IMR-90 (cell line): ENCODE data around the gene EHMT1. TPM values are rescaled to one million over a fixed set of nuclear protein-coding genes. Genes with fewer than 3 reads are reported as not detected.

Source experiments
- ATAC-seq: fragments of 200-7000 bp; cut with Tn5 transposase; 2 replicates; pipeline ENCODE4 v1.9.1; 2020; ENCODE audit warnings: low read depth, mild to moderate bottlenecking, moderate library complexity
- BruUV-seq: library from RNA; stranded (reverse); fragments of 400-500 nt; replicated peaks from 2 replicates; lab custom pipeline; 2021; lab: Mats Ljungman, UMichigan
- CTCF ChIA-PET: fragments of 300-600 bp; formaldehyde crosslinking; extraction: SDS; loops from one replicate; lab custom pipeline; 2021; ENCODE audit warnings: antibody characterized with exemption; lab: Yijun Ruan, JAX
- POLR2A ChIA-PET: fragments of 300-600 bp; sonication (Branson Sonifier 250); formaldehyde crosslinking; loops from one replicate; lab custom pipeline; 2022; ENCODE audit warnings: antibody characterized with exemption; ENCODE audit not compliant: unreplicated experiment; lab: Charles Lee
- DNase-seq: peaks from one replicate; pipeline ENCODE4 v3.0.0; 2013
- H2AFZ ChIP-seq: replicated peaks from 2 replicates; pipeline ENCODE3; 2013; ENCODE audit warnings: low read length, mild to moderate bottlenecking; ENCODE audit not compliant: poor library complexity
- H2AK5ac ChIP-seq: 2 replicates; pipeline ENCODE4 v1.6.1; 2013; ENCODE audit warnings: low read depth, low read length, inconsistent platforms
- H2AK9ac ChIP-seq: replicated peaks from 2 replicates; pipeline ENCODE3; 2013; ENCODE audit warnings: mild to moderate bottlenecking, low read depth, low read length, moderate library complexity; ENCODE audit not compliant: poor library complexity
- H2BK120ac ChIP-seq: 2 replicates; pipeline ENCODE4 v1.6.1; 2013; ENCODE audit warnings: low read depth, low read length, inconsistent platforms
- H2BK15ac ChIP-seq: 3 replicates; pipeline ENCODE4 v1.6.1; 2013; ENCODE audit warnings: low read depth, low read length, inconsistent platforms
- H2BK20ac ChIP-seq: 2 replicates; pipeline ENCODE4 v1.6.1; 2013; ENCODE audit warnings: low read depth, mild to moderate bottlenecking, inconsistent platforms, low read length, moderate library complexity
- H2BK5ac ChIP-seq: 2 replicates; pipeline ENCODE4 v1.6.1; 2013; ENCODE audit warnings: mild to moderate bottlenecking, low read depth, low read length, inconsistent platforms; ENCODE audit not compliant: poor library complexity, severe bottlenecking
- H3K14ac ChIP-seq: replicated peaks from 2 replicates; pipeline ENCODE4 v1.6.1; 2013; ENCODE audit warnings: low read depth, low read length, inconsistent platforms
- H3K18ac ChIP-seq: 2 replicates; pipeline ENCODE4 v1.6.1; 2013; ENCODE audit warnings: low read depth, low read length, control low read depth
- H3K23ac ChIP-seq: 2 replicates; pipeline ENCODE4 v1.6.1; 2013; ENCODE audit warnings: low read depth, low read length, inconsistent platforms
- H3K27ac ChIP-seq: 2 replicates; pipeline ENCODE4 v1.5.1; 2013; ENCODE audit warnings: mild to moderate bottlenecking, control low read depth, low read length; ENCODE audit not compliant: insufficient read depth
- H3K27me3 ChIP-seq: 2 replicates; pipeline ENCODE4 v1.6.1; 2013; ENCODE audit warnings: low read length; ENCODE audit not compliant: control insufficient read depth, insufficient read depth
- H3K36me3 ChIP-seq: 2 replicates; pipeline ENCODE4 v1.6.1; 2013; ENCODE audit warnings: low read length, mixed read lengths; ENCODE audit not compliant: control insufficient read depth, insufficient read depth
- H3K4ac ChIP-seq: 2 replicates; pipeline ENCODE4 v1.6.1; 2013; ENCODE audit warnings: low read depth, low read length, inconsistent platforms
- H3K4me1 ChIP-seq: 2 replicates; pipeline ENCODE4 v1.6.1; 2013; ENCODE audit warnings: low read length, mixed read lengths; ENCODE audit not compliant: control insufficient read depth, insufficient read depth
- H3K4me2 ChIP-seq: 2 replicates; pipeline ENCODE4 v1.6.1; 2013; ENCODE audit warnings: low read depth, mild to moderate bottlenecking, control low read depth, low read length, moderate library complexity
- H3K4me3 ChIP-seq: 2 replicates; pipeline ENCODE4 v1.5.1; 2013; ENCODE audit warnings: low read depth, mild to moderate bottlenecking, control low read depth, low read length, moderate library complexity; ENCODE audit not compliant: insufficient read depth
- H3K56ac ChIP-seq: 2 replicates; pipeline ENCODE4 v1.6.1; 2013; ENCODE audit warnings: low read length, inconsistent platforms; ENCODE audit not compliant: insufficient read depth; ENCODE audit errors: extremely low read depth
- H3K79me1 ChIP-seq, 2 experiments: 2 replicates each; pipeline ENCODE4 v1.6.1; 2013; ENCODE audit warnings: low read length in 2 of 2, inconsistent platforms in 1 of 2, low read depth in 1 of 2
- H3K9ac ChIP-seq: 2 replicates; pipeline ENCODE4 v1.6.1; 2013; ENCODE audit warnings: low read depth, low read length, control low read depth
- H3K9me1 ChIP-seq: 2 replicates; pipeline ENCODE4 v1.6.1; 2013; ENCODE audit warnings: low read length, inconsistent platforms; ENCODE audit not compliant: insufficient read depth
- H3K9me3 ChIP-seq: 2 replicates; pipeline ENCODE4 v1.6.1; 2013; ENCODE audit warnings: low read length; ENCODE audit not compliant: control insufficient read depth, insufficient read depth
- H4K20me1 ChIP-seq: 2 replicates; pipeline ENCODE4 v1.6.1; 2013; ENCODE audit warnings: low read length, inconsistent platforms; ENCODE audit not compliant: insufficient read depth
- H4K5ac ChIP-seq: 2 replicates; pipeline ENCODE4 v1.6.1; 2013; ENCODE audit warnings: mild to moderate bottlenecking, low read depth, low read length, control low read depth
- H4K8ac ChIP-seq, 2 experiments: 2 replicates each; pipeline ENCODE4 v1.6.1; 2013; ENCODE audit warnings: low read depth in 2 of 2, low read length in 2 of 2, control low read depth in 1 of 2, inconsistent platforms in 1 of 2
- H4K91ac ChIP-seq: 2 replicates; pipeline ENCODE4 v1.6.1; 2013; ENCODE audit warnings: low read depth, low read length, inconsistent platforms; ENCODE audit not compliant: insufficient read depth
- BHLHE40 ChIP-seq: fragments of 150-350 bp; IDR thresholded peaks from 2 replicates; pipeline ENCODE4 v1.6.1; 2016; ENCODE audit warnings: mild to moderate bottlenecking, low read depth, low read length
- CEBPB ChIP-seq: IDR thresholded peaks from 2 replicates; pipeline ENCODE4 v1.6.1; 2012; ENCODE audit warnings: low read depth, low read length, improper control_type of control experiment
- CHD1 ChIP-seq: IDR thresholded peaks from 2 replicates; pipeline ENCODE4 v1.6.1; 2012; ENCODE audit warnings: low read depth, low read length, improper control_type of control experiment
- CTCF ChIP-seq: conservative IDR thresholded peaks from 2 replicates; pipeline ENCODE4 v1.5.1; 2012; ENCODE audit warnings: mild to moderate bottlenecking, low read depth, low read length, improper control_type of control experiment
- ELK1 ChIP-seq: fragments of 150-350 bp; IDR thresholded peaks from 2 replicates; pipeline ENCODE4 v1.6.1; 2016; ENCODE audit warnings: low read depth, mild to moderate bottlenecking, low read length, moderate library complexity, borderline replicate concordance
- FOS ChIP-seq: fragments of 150-350 bp; IDR thresholded peaks from 2 replicates; pipeline ENCODE4 v1.6.1; 2016; ENCODE audit warnings: low read depth, low read length
- MAFK ChIP-seq: IDR thresholded peaks from 2 replicates; pipeline ENCODE4 v1.6.1; 2012; ENCODE audit warnings: low read depth, low read length, improper control_type of control experiment
- MAZ ChIP-seq: IDR thresholded peaks from 2 replicates; pipeline ENCODE4 v1.6.1; 2012; ENCODE audit warnings: low read depth, mild to moderate bottlenecking, low read length, improper control_type of control experiment, moderate library complexity, borderline replicate concordance
- MXI1 ChIP-seq: IDR thresholded peaks from 2 replicates; pipeline ENCODE4 v1.6.1; 2012; ENCODE audit warnings: low read depth, mild to moderate bottlenecking, low read length, moderate library complexity, borderline replicate concordance
- NFE2L2 ChIP-seq: fragments of 150-350 bp; IDR thresholded peaks from 2 replicates; pipeline ENCODE4 v1.6.1; 2016; ENCODE audit warnings: low read depth, mild to moderate bottlenecking, low read length
- POLR2A ChIP-seq: IDR thresholded peaks from 2 replicates; pipeline ENCODE4 v1.6.1; 2012; ENCODE audit warnings: mild to moderate bottlenecking, low read depth, low read length
- RAD21 ChIP-seq: IDR thresholded peaks from 2 replicates; pipeline ENCODE4 v1.6.1; 2012; ENCODE audit warnings: low read length, improper control_type of control experiment
- RCOR1 ChIP-seq: IDR thresholded peaks from 2 replicates; pipeline ENCODE4 v1.6.1; 2012; ENCODE audit warnings: mild to moderate bottlenecking, low read length, improper control_type of control experiment; ENCODE audit not compliant: insufficient replicate concordance
- RFX5 ChIP-seq: IDR thresholded peaks from 2 replicates; pipeline ENCODE4 v1.8.0; 2012; ENCODE audit warnings: low read depth, mild to moderate bottlenecking, low read length, moderate library complexity
- SMC3 ChIP-seq: fragments of 150-350 bp; IDR thresholded peaks from 2 replicates; pipeline ENCODE4 v1.6.1; 2016; ENCODE audit warnings: low read depth, mild to moderate bottlenecking, antibody characterized with exemption, low read length, moderate library complexity
- USF2 ChIP-seq: fragments of 150-350 bp; IDR thresholded peaks from 2 replicates; pipeline ENCODE4 v1.6.1; 2017; ENCODE audit warnings: mild to moderate bottlenecking, antibody characterized with exemption, low read length, low read depth
- WGBS, 2 experiments: methylation state at CpG; one replicate each; pipeline versions ENCODE4 v1.1.5 to v1.1.7; 2013; ENCODE audit warnings: missing lambda C conversion rate in 2 of 2; ENCODE audit not compliant: insufficient read length in 1 of 2; ENCODE audit errors: extremely low coverage in 2 of 2; 5-methylcytosine and 5-hydroxymethylcytosine counted together
- dilution Hi-C: fragments of 300-500 bp; cut with HindIII; formaldehyde crosslinking; loops from one replicate; pipeline ENCODE4 v1.14.3; 2018; ENCODE audit warnings: low sequenced_read_pairs; ENCODE audit not compliant: unreplicated experiment
- in situ Hi-C: fragments of 300-500 bp; cut with MboI; formaldehyde crosslinking; loops from 3 replicates; pipeline ENCODE4 v1.14.3; 2019; ENCODE audit warnings: low sequenced_read_pairs, inconsistent platforms, mixed read lengths
- intact Hi-C: fragments of 100-400 bp; cut with micrococcal nuclease; formaldehyde crosslinking; loops from 2 replicates; pipeline ENCODE4 v1.10.0; 2022
- polyA plus RNA-seq, 3 experiments: library from polyadenylated mRNA; depleted of rRNA; stranded (reverse); fragments of >200 nt; gene quantifications; 2 replicates each; pipeline ENCODE4 v1.2.3, GENCODE V29; 2012; ENCODE audit warnings: low replicate concordance in 1 of 3
- total RNA-seq: library from RNA; depleted of rRNA; stranded (reverse); fragments of >200 nt; gene quantifications from 2 replicates; pipeline ENCODE4 v1.2.3, GENCODE V29; 2012

EHMT1 gene
- total and polyA plus RNA-seq, 2 of the 4 experiments (the other 2 are of a cell fraction), result 32.8 to 35.1 TPM

- Histone ChIP-seq H3K36me3 (peaks cover 41% of the 10 kb centered on the region), H3K4me3 (no peak overlapping the region), H3K4me1 (peaks cover 4% of the 10 kb centered on the region; the same call in 1 of the 2 replicates), H3K23ac (no peak overlapping the region), H3K27ac (no peak overlapping the region), H4K20me1 (peaks cover 25% of the 10 kb centered on the region), H3K18ac (no peak overlapping the region), H2AK5ac (no peak overlapping the region), H3K9ac (no peak overlapping the region), H3K27me3 (no peaks in the 10 kb centered on the region), H2BK20ac (no peak overlapping the region), H3K79me1 (peaks cover 0 to 33% of the 10 kb centered on the region in 2 experiments; a peak in 3 of 4 replicates), H2BK120ac (no peak overlapping the region), H3K9me1 (peaks cover 9% of the 10 kb centered on the region; the same call in 1 of the 2 replicates), H3K4ac (no peak overlapping the region), H4K91ac (no peak overlapping the region), H2AK9ac (no peak overlapping the region), H3K4me2 (no peak overlapping the region), H4K5ac (no peak overlapping the region), H3K14ac (no peak overlapping the region), H2AFZ (no peak overlapping the region), H3K9me3 (no peaks in the 10 kb centered on the region), H4K8ac (no peak overlapping the region), H2BK15ac (no peak overlapping the region), H3K56ac (no peak overlapping the region), H2BK5ac (no peak overlapping the region)
- in situ Hi-C loops (no loop called here), intact Hi-C loops (no loop called here), dilution Hi-C loops (no loop called here)
- 85% methylated on average over 38 of the region's 59 CpGs; no CpG with 5 or more reads in 1 of the 2 experiments for WGBS, 2 experiments
- DNase-seq, result no peak
- TF ChIP-seq RCOR1 (no peak), RFX5 (no peak), ELK1 (no peak), CEBPB (no peak), USF2 (no peak), MXI1 (no peak), CTCF (no peak), MAZ (no peak), FOS (no peak), NFE2L2 (no peak), MAFK (no peak), POLR2A (no peak), SMC3 (no peak), RAD21 (no peak), BHLHE40 (no peak), CHD1 (no peak)
- no TSS peak for BruUV-seq
- POLR2A ChIA-PET, result no interaction called here
- no peak for ATAC-seq
- CTCF ChIA-PET, result no interaction called here
These were observed 169.9 kb downstream of the EHMT1 start for GRCh38 chr9:137788561-137789294.
